Ectodermal cell (in vitro differentiated cells): Measurements from ENCODE around the gene INO80C.
A peak's percentile ranks its signal among the peaks of the same experiment; 100 is the strongest.

Experiments used
- H3K27ac ChIP-seq: 2 replicates; pipeline ENCODE4 v1.7.0; 2013; ENCODE audit warnings: mild to moderate bottlenecking, low read depth, low read length; ENCODE audit not compliant: insufficient read depth, poor library complexity, severe bottlenecking
- H3K27me3 ChIP-seq: 2 replicates; pipeline ENCODE4 v1.7.0; 2013; ENCODE audit warnings: mild to moderate bottlenecking, low read length; ENCODE audit not compliant: insufficient read depth, control insufficient read depth, poor library complexity, severe bottlenecking
- H3K36me3 ChIP-seq: one replicate; pipeline ENCODE4 v1.7.0; 2013; ENCODE audit warnings: low read length; ENCODE audit not compliant: control insufficient read depth, insufficient read depth
- H3K4me1 ChIP-seq: one replicate; pipeline ENCODE4 v1.7.0; 2013; ENCODE audit warnings: low read length; ENCODE audit not compliant: control insufficient read depth, insufficient read depth
- H3K4me3 ChIP-seq: 2 replicates; pipeline ENCODE4 v1.7.0; 2013; ENCODE audit warnings: low read depth, low read length, control low read depth; ENCODE audit not compliant: insufficient read depth
- H3K9me3 ChIP-seq: 2 replicates; pipeline ENCODE4 v1.7.0; 2013; ENCODE audit warnings: mild to moderate bottlenecking, low read length, moderate library complexity; ENCODE audit not compliant: control insufficient read depth
- WGBS, 2 experiments: methylation state at CpG; one replicate each; pipeline ENCODE4 v1.1.7; 2013; ENCODE audit warnings: missing lambda C conversion rate in 2 of 2; 5-methylcytosine and 5-hydroxymethylcytosine counted together

Gene INO80C

GRCh38 chr18:35513181-35513936, 15.6 kb upstream of the INO80C start:
- Histone ChIP-seq H3K36me3 (no peaks in the 10 kb centered on the region), H3K27ac (no peak overlapping the region), H3K9me3 (no peaks in the 10 kb centered on the region), H3K27me3 (no peaks in the 10 kb centered on the region), H3K4me1 (peaks cover 36% of the 10 kb centered on the region), H3K4me3 (no peak overlapping the region)
- 73 to 77% methylated on average over 7 of the region's 7 CpGs for WGBS, 2 experiments

- H3K36me3 ChIP-seq, result no peaks in the 10 kb centered on the region
- no peaks in the 10 kb centered on the region for H3K9me3 ChIP-seq
- no peak overlapping the region for H3K27ac ChIP-seq
- no peak overlapping the region for H3K4me3 ChIP-seq
- H3K4me1 ChIP-seq, result peaks cover 42% of the 10 kb centered on the region
- WGBS, 2 experiments, result 90 to 93% methylated on average over 2 of the region's 2 CpGs
- no peaks in the 10 kb centered on the region for H3K27me3 ChIP-seq
Observed at GRCh38 chr18:35512761-35513160, 15.0 kb upstream of the INO80C start.

- Histone ChIP-seq H3K4me3 (no peak overlapping the region), H3K4me1 (peaks cover 50% of the 10 kb centered on the region), H3K36me3 (no peaks in the 10 kb centered on the region), H3K27ac (no peak overlapping the region), H3K9me3 (no peaks in the 10 kb centered on the region), H3K27me3 (no peaks in the 10 kb centered on the region)
- WGBS, 2 experiments, result 81 to 83% methylated on average over 1 of the region's 1 CpG
Observed at GRCh38 chr18:35511833-35512232, 14.1 kb upstream of the INO80C start.

GRCh38 chr18:35511428-35511827, 13.7 kb upstream of the INO80C start:
- H3K4me1 ChIP-seq, result peaks cover 50% of the 10 kb centered on the region
- no peaks in the 10 kb centered on the region for H3K36me3 ChIP-seq
- 83 to 86% methylated on average over 2 of the region's 2 CpGs for WGBS, 2 experiments
- H3K27ac ChIP-seq, result no peak overlapping the region
- H3K4me3 ChIP-seq, result no peak overlapping the region
- H3K9me3 ChIP-seq, result no peaks in the 10 kb centered on the region
- no peaks in the 10 kb centered on the region for H3K27me3 ChIP-seq

- peaks cover 41% of the 10 kb centered on the region for H3K4me1 ChIP-seq
- H3K27me3 ChIP-seq, result no peaks in the 10 kb centered on the region
- H3K9me3 ChIP-seq, result no peaks in the 10 kb centered on the region
- H3K4me3 ChIP-seq, result no peak overlapping the region
- 77 to 84% methylated on average over 4 of the region's 4 CpGs for WGBS, 2 experiments
- H3K27ac ChIP-seq, result no peak overlapping the region
- no peaks in the 10 kb centered on the region for H3K36me3 ChIP-seq
Observed at GRCh38 chr18:35510076-35510651, 12.4 kb upstream of the INO80C start.

- Histone ChIP-seq H3K4me1 (peaks cover 39% of the 10 kb centered on the region), H3K27ac (peak overlapping the region; percentile 68), H3K4me3 (no peak overlapping the region), H3K36me3 (no peaks in the 10 kb centered on the region), H3K9me3 (no peaks in the 10 kb centered on the region), H3K27me3 (no peaks in the 10 kb centered on the region)
- WGBS, 2 experiments, result 46 to 48% methylated on average over 6 of the region's 6 CpGs
Observed at GRCh38 chr18:35508746-35509338, 11.1 kb upstream of the INO80C start.

- H3K9me3 ChIP-seq, result no peaks in the 10 kb centered on the region
- peaks cover 36% of the 10 kb centered on the region for H3K4me1 ChIP-seq
- peak overlapping the region; percentile 2 for H3K27ac ChIP-seq
- WGBS, 2 experiments, result 88 to 95% methylated on average over 5 of the region's 5 CpGs
- H3K27me3 ChIP-seq, result no peaks in the 10 kb centered on the region
- no peaks in the 10 kb centered on the region for H3K36me3 ChIP-seq
- H3K4me3 ChIP-seq, result no peak overlapping the region
Observed at GRCh38 chr18:35508030-35508429, 10.3 kb upstream of the INO80C start.

GRCh38 chr18:35507623-35508022, 9.9 kb upstream of the INO80C start:
- Histone ChIP-seq H3K27ac (peak overlapping the region; percentile 2), H3K4me3 (no peak overlapping the region), H3K9me3 (no peaks in the 10 kb centered on the region), H3K36me3 (no peaks in the 10 kb centered on the region), H3K4me1 (peaks cover 36% of the 10 kb centered on the region), H3K27me3 (no peaks in the 10 kb centered on the region)
- WGBS, 2 experiments, result 91 to 94% methylated on average over 3 of the region's 3 CpGs

GRCh38 chr18:35507192-35507591, 9.4 kb upstream of the INO80C start:
- Histone ChIP-seq H3K4me1 (peaks cover 36% of the 10 kb centered on the region), H3K4me3 (no peak overlapping the region), H3K27me3 (no peaks in the 10 kb centered on the region), H3K36me3 (no peaks in the 10 kb centered on the region), H3K9me3 (no peaks in the 10 kb centered on the region), H3K27ac (no peak overlapping the region)
- WGBS, 2 experiments, result 85 to 87% methylated on average over 3 of the region's 3 CpGs

GRCh38 chr18:35506024-35506712, 8.4 kb upstream of the INO80C start:
- H3K9me3 ChIP-seq, result no peaks in the 10 kb centered on the region
- no peak overlapping the region for H3K27ac ChIP-seq
- H3K27me3 ChIP-seq, result no peaks in the 10 kb centered on the region
- peaks cover 36% of the 10 kb centered on the region for H3K4me1 ChIP-seq
- no peaks in the 10 kb centered on the region for H3K36me3 ChIP-seq
- WGBS, 2 experiments, result 89 to 90% methylated on average over 5 of the region's 5 CpGs
- H3K4me3 ChIP-seq, result no peak overlapping the region
